K562 (cell line): ENCODE data around the gene TMEM267. TPM values are rescaled to one million over a fixed set of nuclear protein-coding genes. Genes with fewer than 3 reads are reported as not detected.

ENCODE experiments used
- BRCA1 ChIP-seq, 2 experiments: fragments of 450-650 bp in 1 of 2; sonication (generic) in 1 of 2; formaldehyde crosslinking in 1 of 2; IDR thresholded peaks; 2 replicates each; pipeline versions ENCODE4 v1.5.0 to v1.6.1; 2017 to 2020; ENCODE audit warnings: mild to moderate bottlenecking in 1 of 2, missing genetic modification reagents in 1 of 2
- FOXA1 ChIP-seq: fragments of 450-650 bp; IDR thresholded peaks from 2 replicates; pipeline ENCODE4 v1.6.1; 2016; ENCODE audit warnings: mild to moderate bottlenecking, borderline replicate concordance
- HDAC1 ChIP-seq, 2 experiments: fragments of 450-650 bp; IDR thresholded peaks; 2 replicates each; pipeline ENCODE4 v1.6.1; 2016 to 2017; ENCODE audit warnings: inconsistent platforms in 1 of 2, mild to moderate bottlenecking in 1 of 2, moderate library complexity in 1 of 2
- HMG20B ChIP-seq: fragments of 250-450 bp; sonication (Bioruptor Pico); IDR thresholded peaks from 2 replicates; pipeline ENCODE4 v1.5.0; 2021; ENCODE audit warnings: mild to moderate bottlenecking
- ILK ChIP-seq: fragments of 450-650 bp; IDR thresholded peaks from 2 replicates; pipeline ENCODE4 v1.6.1; 2016; ENCODE audit warnings: missing genetic modification characterization, low read depth, mild to moderate bottlenecking, missing compliant biosample characterization, moderate library complexity, borderline replicate concordance
- KAT8 ChIP-seq: fragments of 450-650 bp; IDR thresholded peaks from 2 replicates; pipeline ENCODE4 v1.6.1; 2016; ENCODE audit warnings: low read depth, mild to moderate bottlenecking
- MAFK ChIP-seq: IDR thresholded peaks from 2 replicates; pipeline ENCODE4 v1.6.1; 2011; ENCODE audit warnings: low read length, improper control_type of control experiment
- RAD51 ChIP-seq: fragments of 450-650 bp; IDR thresholded peaks from 2 replicates; pipeline ENCODE4 v1.7.1; 2016; ENCODE audit warnings: low read depth, mild to moderate bottlenecking, borderline replicate concordance
- SP1 ChIP-seq: sonication (generic); formaldehyde crosslinking; IDR thresholded peaks from 2 replicates; pipeline ENCODE4 v1.8.1; 2022; ENCODE audit warnings: mild to moderate bottlenecking, missing genetic modification reagents
- TCF3 ChIP-seq: sonication (generic); formaldehyde crosslinking; IDR thresholded peaks from 2 replicates; pipeline ENCODE4 v1.4.0; 2020; ENCODE audit warnings: mild to moderate bottlenecking, missing genetic modification reagents
- ZNF12 ChIP-seq: sonication (generic); formaldehyde crosslinking; IDR thresholded peaks from 2 replicates; pipeline ENCODE4 v1.4.0; 2020; ENCODE audit warnings: mild to moderate bottlenecking, missing genetic modification reagents
- ZNF174 ChIP-seq: fragments of 250-450 bp; sonication (Bioruptor Pico); IDR thresholded peaks from 2 replicates; pipeline ENCODE4 v1.4.0; 2020; ENCODE audit warnings: mild to moderate bottlenecking
- ZNF175 ChIP-seq: fragments of 200-800 bp; sonication (Bioruptor generic); IDR thresholded peaks from 2 replicates; pipeline ENCODE4 v1.6.1; 2016; ENCODE audit warnings: low read depth, mild to moderate bottlenecking, missing genetic modification characterization, missing compliant biosample characterization
- ZNF830 ChIP-seq: fragments of 250-450 bp; sonication (Bioruptor Pico); IDR thresholded peaks from 2 replicates; pipeline ENCODE4 v1.5.0; 2021; ENCODE audit warnings: mild to moderate bottlenecking
- polyA plus RNA-seq, 8 experiments: library from polyadenylated mRNA; depleted of rRNA in 4 of 8; stranded (reverse) in 5 of 8; unstranded in 3 of 8; fragments of >200 nt; fragmentation: Nextera tagmentation in 2 of 8; fragmentation: Illumina TruSeq in 1 of 8; extraction: Ambion mirVana in 2 of 8; extraction: Trizol in 1 of 8; gene quantifications; 2 replicates each; pipeline versions ENCODE4 v1.2.1 to v1.2.3, GENCODE V29; 2011 to 2014; ENCODE audit warnings: inconsistent platforms in 1 of 8, missing spikeins in 1 of 8
- total RNA-seq, 7 experiments: library from RNA; depleted of rRNA in 6 of 7; stranded (reverse); fragments of >200 nt in 6 of 7; fragmentation: Illumina TruSeq in 2 of 7; extraction: Trizol in 2 of 7; gene quantifications; 2 replicates each; pipeline versions ENCODE4 v1.2.1 to v1.2.3, GENCODE V29; 2011 to 2021; ENCODE audit warnings: low replicate concordance in 1 of 7
- TF ChIP-seq, protein P1 (sequence below): fragments of 450-650 bp; IDR thresholded peaks from 2 replicates; pipeline ENCODE4 v1.6.1; 2017; ENCODE audit warnings: antibody characterized with exemption, mild to moderate bottlenecking
- TF ChIP-seq, protein P2 (sequence below): fragments of 150-350 bp; IDR thresholded peaks from 2 replicates; pipeline ENCODE4 v1.6.1; 2014; ENCODE audit warnings: low read depth, mild to moderate bottlenecking, low read length, borderline replicate concordance
- TF ChIP-seq, protein P3 (sequence below): sonication (generic); formaldehyde crosslinking; IDR thresholded peaks from 2 replicates; pipeline ENCODE4 v1.8.0; 2022; ENCODE audit warnings: mild to moderate bottlenecking, missing genetic modification reagents
- TF ChIP-seq, protein P4 (sequence below): sonication (generic); IDR thresholded peaks from 2 replicates; pipeline ENCODE4 v1.6.1; 2016

Gene TMEM267
- total and polyA plus RNA-seq, 9 of the 15 experiments (the other 6 are each of a cell fraction or from before 2014, with no cell fraction given): 8.1 to 61.1 (median 17.8) TPM

DNA sequence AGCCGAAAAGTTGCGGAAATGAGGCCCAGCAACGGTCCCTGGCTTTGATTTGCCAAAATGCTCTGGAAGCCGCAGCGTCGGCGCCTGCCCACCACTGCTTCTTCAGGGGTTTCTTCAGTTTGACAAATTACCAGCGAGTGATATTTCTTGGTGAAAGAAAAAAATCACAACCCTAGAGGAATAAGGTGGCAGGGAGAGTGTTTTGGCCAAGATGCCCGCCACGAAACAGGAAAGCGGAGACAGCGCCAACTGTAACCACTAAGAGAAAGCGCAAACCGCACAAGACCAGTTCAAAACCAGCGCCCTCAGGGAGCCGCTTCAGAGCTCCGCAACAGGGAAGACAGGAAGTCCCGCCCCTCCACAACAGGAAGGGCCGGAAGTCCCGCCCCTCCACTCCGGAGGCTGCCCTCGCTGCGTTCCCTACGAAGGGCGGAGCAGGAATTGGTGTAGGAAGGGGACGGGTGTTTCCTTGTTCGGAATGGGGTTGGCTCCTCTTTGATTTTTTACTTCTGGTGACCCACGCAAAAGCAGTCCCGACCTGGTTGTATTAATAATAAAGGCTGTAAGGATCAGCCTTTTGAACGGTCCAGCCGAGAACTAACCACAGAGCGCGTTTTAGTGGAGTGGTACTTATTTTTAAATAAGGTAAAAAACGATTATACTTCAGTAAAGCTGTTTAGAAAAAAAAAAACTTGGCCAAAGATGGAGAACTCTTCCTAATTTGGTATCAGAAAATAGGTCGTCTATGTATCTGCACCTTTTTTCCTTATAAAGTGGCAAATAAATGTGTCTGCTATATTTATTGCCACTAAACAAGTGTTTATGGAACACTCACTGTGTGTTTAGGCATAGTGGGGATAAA, 31.4 kb upstream of the TMEM267 start, which contains the start of gene C5orf34 (continued):
- TF ChIP-seq, protein P1, sequence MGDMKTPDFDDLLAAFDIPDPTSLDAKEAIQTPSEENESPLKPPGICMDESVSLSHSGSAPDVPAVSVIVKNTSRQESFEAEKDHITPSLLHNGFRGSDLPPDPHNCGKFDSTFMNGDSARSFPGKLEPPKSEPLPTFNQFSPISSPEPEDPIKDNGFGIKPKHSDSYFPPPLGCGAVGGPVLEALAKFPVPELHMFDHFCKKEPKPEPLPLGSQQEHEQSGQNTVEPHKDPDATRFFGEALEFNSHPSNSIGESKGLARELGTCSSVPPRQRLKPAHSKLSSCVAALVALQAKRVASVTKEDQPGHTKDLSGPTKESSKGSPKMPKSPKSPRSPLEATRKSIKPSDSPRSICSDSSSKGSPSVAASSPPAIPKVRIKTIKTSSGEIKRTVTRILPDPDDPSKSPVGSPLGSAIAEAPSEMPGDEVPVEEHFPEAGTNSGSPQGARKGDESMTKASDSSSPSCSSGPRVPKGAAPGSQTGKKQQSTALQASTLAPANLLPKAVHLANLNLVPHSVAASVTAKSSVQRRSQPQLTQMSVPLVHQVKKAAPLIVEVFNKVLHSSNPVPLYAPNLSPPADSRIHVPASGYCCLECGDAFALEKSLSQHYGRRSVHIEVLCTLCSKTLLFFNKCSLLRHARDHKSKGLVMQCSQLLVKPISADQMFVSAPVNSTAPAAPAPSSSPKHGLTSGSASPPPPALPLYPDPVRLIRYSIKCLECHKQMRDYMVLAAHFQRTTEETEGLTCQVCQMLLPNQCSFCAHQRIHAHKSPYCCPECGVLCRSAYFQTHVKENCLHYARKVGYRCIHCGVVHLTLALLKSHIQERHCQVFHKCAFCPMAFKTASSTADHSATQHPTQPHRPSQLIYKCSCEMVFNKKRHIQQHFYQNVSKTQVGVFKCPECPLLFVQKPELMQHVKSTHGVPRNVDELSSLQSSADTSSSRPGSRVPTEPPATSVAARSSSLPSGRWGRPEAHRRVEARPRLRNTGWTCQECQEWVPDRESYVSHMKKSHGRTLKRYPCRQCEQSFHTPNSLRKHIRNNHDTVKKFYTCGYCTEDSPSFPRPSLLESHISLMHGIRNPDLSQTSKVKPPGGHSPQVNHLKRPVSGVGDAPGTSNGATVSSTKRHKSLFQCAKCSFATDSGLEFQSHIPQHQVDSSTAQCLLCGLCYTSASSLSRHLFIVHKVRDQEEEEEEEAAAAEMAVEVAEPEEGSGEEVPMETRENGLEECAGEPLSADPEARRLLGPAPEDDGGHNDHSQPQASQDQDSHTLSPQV: no peak
- TF ChIP-seq RAD51: no peak
- TF ChIP-seq, protein P2, sequence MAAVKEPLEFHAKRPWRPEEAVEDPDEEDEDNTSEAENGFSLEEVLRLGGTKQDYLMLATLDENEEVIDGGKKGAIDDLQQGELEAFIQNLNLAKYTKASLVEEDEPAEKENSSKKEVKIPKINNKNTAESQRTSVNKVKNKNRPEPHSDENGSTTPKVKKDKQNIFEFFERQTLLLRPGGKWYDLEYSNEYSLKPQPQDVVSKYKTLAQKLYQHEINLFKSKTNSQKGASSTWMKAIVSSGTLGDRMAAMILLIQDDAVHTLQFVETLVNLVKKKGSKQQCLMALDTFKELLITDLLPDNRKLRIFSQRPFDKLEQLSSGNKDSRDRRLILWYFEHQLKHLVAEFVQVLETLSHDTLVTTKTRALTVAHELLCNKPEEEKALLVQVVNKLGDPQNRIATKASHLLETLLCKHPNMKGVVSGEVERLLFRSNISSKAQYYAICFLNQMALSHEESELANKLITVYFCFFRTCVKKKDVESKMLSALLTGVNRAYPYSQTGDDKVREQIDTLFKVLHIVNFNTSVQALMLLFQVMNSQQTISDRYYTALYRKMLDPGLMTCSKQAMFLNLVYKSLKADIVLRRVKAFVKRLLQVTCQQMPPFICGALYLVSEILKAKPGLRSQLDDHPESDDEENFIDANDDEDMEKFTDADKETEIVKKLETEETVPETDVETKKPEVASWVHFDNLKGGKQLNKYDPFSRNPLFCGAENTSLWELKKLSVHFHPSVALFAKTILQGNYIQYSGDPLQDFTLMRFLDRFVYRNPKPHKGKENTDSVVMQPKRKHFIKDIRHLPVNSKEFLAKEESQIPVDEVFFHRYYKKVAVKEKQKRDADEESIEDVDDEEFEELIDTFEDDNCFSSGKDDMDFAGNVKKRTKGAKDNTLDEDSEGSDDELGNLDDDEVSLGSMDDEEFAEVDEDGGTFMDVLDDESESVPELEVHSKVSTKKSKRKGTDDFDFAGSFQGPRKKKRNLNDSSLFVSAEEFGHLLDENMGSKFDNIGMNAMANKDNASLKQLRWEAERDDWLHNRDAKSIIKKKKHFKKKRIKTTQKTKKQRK: peak; percentile 93
- peak; percentile 76; the same call in 1 of the 2 replicates for TF ChIP-seq ZNF12 (CRISPR knock-in tag)
- no peak for TF ChIP-seq TCF3 (CRISPR knock-in tag)
- no peak for TF ChIP-seq ILK (tag)
- TF ChIP-seq, protein P3, sequence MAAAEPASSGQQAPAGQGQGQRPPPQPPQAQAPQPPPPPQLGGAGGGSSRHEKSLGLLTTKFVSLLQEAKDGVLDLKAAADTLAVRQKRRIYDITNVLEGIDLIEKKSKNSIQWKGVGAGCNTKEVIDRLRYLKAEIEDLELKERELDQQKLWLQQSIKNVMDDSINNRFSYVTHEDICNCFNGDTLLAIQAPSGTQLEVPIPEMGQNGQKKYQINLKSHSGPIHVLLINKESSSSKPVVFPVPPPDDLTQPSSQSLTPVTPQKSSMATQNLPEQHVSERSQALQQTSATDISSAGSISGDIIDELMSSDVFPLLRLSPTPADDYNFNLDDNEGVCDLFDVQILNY (CRISPR knock-in tag): no peak
- TF ChIP-seq BRCA1 (IDR thresholded peaks at IDR 0.05): no peak
- no peak for TF ChIP-seq BRCA1 (CRISPR knock-in tag; IDR thresholded peaks at IDR 0.05)
- TF ChIP-seq SP1 (CRISPR knock-in tag): no peak
- peak in 1 of 2 experiments; percentile 88; a peak in 2 of 4 replicates for TF ChIP-seq HDAC1 (IDR thresholded peaks at IDR 0.05)
- no peak for TF ChIP-seq ZNF830
- 0 out of 2 replicates have a peak, but pooled peaks have one; percentile 10 for TF ChIP-seq ZNF175 (CRISPR knock-in tag)
- no peak for TF ChIP-seq HMG20B (CRISPR knock-in tag)
- no peak for TF ChIP-seq MAFK
- TF ChIP-seq, protein P4, sequence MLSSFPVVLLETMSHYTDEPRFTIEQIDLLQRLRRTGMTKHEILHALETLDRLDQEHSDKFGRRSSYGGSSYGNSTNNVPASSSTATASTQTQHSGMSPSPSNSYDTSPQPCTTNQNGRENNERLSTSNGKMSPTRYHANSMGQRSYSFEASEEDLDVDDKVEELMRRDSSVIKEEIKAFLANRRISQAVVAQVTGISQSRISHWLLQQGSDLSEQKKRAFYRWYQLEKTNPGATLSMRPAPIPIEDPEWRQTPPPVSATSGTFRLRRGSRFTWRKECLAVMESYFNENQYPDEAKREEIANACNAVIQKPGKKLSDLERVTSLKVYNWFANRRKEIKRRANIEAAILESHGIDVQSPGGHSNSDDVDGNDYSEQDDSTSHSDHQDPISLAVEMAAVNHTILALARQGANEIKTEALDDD: no peak
- no peak for TF ChIP-seq ZNF174 (CRISPR knock-in tag)
- TF ChIP-seq FOXA1: no peak
- TF ChIP-seq KAT8: no peak
